Erythroblast (primary cell): Measurements from ENCODE around the gene MXD4.

Experiments
- GATA1 ChIP-seq: IDR thresholded peaks from 2 replicates; pipeline ENCODE4 v1.6.1; 2011; ENCODE audit warnings: low read depth, mild to moderate bottlenecking, control low read depth, low read length, moderate library complexity
- POLR2A ChIP-seq: IDR thresholded peaks from 2 replicates; pipeline ENCODE4 v1.6.1; 2011; ENCODE audit warnings: mild to moderate bottlenecking, low read length

DNA sequence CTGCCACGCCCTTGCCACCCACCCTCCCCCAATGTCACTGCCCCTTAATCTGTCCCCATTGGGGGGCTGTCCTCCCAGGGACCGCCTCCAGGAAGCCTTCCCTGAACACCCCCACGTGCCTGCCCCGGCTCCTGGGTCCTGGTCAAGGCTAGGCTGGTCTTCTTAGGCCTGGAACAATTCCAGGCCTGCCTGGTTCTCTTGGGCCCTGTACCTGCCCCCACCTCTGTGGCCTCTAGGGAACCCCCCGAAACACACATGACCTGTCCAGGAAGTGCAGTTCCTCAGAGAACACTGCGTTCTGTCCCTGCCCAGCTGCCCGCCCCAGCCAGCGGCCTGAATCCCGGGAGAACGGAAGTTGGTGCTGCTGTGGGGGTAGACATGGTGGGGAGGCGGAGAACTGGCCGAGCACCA, 5.1 kb downstream of the MXD4 start:
- TF ChIP-seq POLR2A (no peak), GATA1 (no peak)
